GM23338 (cell line): ENCODE measurements around the gene PSMA7.

Source experiments
- CREB1 ChIP-seq: fragments of 250-450 bp; sonication (Bioruptor Pico); IDR thresholded peaks from 2 replicates; pipeline ENCODE4 v1.5.0; 2020; ENCODE audit warnings: low read depth, mild to moderate bottlenecking, moderate library complexity
- EZH2 ChIP-seq: fragments of 200-600 bp; sonication (generic); IDR thresholded peaks from one replicate; pipeline ENCODE4 v1.8.0; 2017; ENCODE audit warnings: antibody characterized with exemption, mild to moderate bottlenecking, low read depth; ENCODE audit not compliant: unreplicated experiment
- EZH2phosphoT487 ChIP-seq: fragments of 200-600 bp; sonication (generic); IDR thresholded peaks from one replicate; pipeline ENCODE4 v1.8.1; 2018; ENCODE audit warnings: antibody characterized with exemption; ENCODE audit not compliant: unreplicated experiment
- JUNB ChIP-seq: IDR thresholded peaks from one replicate; pipeline ENCODE4 v1.6.1; 2016; ENCODE audit warnings: antibody characterized with exemption; ENCODE audit not compliant: unreplicated experiment
- NANOG ChIP-seq: IDR thresholded peaks from 2 replicates; pipeline ENCODE4 v1.6.1; 2016; ENCODE audit warnings: antibody characterized with exemption, borderline replicate concordance
- POLR2AphosphoS5 ChIP-seq: IDR thresholded peaks from 2 replicates; pipeline ENCODE4 v1.6.1; 2016; ENCODE audit warnings: antibody characterized with exemption, low read depth
- ZNF114 ChIP-seq: fragments of 250-450 bp; sonication (Bioruptor Pico); IDR thresholded peaks from 2 replicates; pipeline ENCODE4 v1.5.0; 2020; ENCODE audit warnings: mild to moderate bottlenecking, moderate library complexity
- TF ChIP-seq, protein P1 (sequence below), 2 experiments: fragments of 200-600 bp in 1 of 2; sonication (generic) in 1 of 2; conservative IDR thresholded peaks; 2 replicates each; pipeline versions ENCODE4 v1.5.1 to v1.6.1; 2016 to 2017; ENCODE audit warnings: antibody characterized with exemption in 2 of 2, low read depth in 2 of 2, mild to moderate bottlenecking in 2 of 2, moderate library complexity in 1 of 2
- TF ChIP-seq, protein P2 (sequence below): IDR thresholded peaks from one replicate; pipeline ENCODE4 v1.6.1; 2018; ENCODE audit warnings: antibody characterized with exemption; ENCODE audit not compliant: unreplicated experiment
- TF ChIP-seq, protein P3 (sequence below): IDR thresholded peaks from 2 replicates; pipeline ENCODE4 v1.6.1; 2016; ENCODE audit warnings: antibody characterized with exemption
- TF ChIP-seq, protein P4 (sequence below): fragments of 250-450 bp; sonication (Bioruptor Pico); IDR thresholded peaks from 2 replicates; pipeline ENCODE4 v1.5.0; 2020; ENCODE audit warnings: mild to moderate bottlenecking, moderate library complexity

DNA sequence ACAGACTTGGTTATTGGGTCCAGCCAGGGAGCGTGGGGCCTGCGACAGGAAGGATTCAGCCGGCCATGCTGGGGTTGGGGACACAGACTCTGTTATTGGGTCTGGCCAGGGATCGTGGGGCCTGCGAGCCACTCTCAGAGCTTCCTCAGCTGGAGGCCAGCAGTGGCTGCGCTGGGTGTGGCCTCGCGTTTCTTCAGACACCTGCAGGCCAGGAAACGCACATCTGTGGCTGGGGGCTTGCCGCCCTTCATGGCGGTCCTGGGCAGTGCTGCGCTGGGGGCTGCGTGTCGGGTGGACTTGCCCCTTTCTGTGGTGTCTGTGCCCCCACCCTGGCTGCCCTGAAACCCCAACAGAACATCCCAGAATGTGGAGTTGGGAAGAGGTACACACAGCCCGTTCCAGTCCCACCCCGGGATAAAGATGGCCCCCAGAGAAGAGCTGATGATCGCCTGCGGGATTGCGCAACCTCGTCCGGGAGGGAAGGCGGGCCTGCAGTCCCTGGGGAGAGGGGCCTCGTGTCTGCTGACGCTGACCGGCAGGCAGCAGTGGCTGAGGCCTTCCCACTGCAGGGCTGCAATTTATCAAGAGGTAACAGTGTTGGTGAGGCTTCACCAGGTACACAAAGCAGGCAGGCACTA, 22.7 kb upstream of the PSMA7 start:
- TF ChIP-seq, protein P1, sequence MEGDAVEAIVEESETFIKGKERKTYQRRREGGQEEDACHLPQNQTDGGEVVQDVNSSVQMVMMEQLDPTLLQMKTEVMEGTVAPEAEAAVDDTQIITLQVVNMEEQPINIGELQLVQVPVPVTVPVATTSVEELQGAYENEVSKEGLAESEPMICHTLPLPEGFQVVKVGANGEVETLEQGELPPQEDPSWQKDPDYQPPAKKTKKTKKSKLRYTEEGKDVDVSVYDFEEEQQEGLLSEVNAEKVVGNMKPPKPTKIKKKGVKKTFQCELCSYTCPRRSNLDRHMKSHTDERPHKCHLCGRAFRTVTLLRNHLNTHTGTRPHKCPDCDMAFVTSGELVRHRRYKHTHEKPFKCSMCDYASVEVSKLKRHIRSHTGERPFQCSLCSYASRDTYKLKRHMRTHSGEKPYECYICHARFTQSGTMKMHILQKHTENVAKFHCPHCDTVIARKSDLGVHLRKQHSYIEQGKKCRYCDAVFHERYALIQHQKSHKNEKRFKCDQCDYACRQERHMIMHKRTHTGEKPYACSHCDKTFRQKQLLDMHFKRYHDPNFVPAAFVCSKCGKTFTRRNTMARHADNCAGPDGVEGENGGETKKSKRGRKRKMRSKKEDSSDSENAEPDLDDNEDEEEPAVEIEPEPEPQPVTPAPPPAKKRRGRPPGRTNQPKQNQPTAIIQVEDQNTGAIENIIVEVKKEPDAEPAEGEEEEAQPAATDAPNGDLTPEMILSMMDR (conservative IDR thresholded peaks at IDR 0.05; ENCODE audit: low read depth in 2 of 2), result no peak
- TF ChIP-seq, protein P2, sequence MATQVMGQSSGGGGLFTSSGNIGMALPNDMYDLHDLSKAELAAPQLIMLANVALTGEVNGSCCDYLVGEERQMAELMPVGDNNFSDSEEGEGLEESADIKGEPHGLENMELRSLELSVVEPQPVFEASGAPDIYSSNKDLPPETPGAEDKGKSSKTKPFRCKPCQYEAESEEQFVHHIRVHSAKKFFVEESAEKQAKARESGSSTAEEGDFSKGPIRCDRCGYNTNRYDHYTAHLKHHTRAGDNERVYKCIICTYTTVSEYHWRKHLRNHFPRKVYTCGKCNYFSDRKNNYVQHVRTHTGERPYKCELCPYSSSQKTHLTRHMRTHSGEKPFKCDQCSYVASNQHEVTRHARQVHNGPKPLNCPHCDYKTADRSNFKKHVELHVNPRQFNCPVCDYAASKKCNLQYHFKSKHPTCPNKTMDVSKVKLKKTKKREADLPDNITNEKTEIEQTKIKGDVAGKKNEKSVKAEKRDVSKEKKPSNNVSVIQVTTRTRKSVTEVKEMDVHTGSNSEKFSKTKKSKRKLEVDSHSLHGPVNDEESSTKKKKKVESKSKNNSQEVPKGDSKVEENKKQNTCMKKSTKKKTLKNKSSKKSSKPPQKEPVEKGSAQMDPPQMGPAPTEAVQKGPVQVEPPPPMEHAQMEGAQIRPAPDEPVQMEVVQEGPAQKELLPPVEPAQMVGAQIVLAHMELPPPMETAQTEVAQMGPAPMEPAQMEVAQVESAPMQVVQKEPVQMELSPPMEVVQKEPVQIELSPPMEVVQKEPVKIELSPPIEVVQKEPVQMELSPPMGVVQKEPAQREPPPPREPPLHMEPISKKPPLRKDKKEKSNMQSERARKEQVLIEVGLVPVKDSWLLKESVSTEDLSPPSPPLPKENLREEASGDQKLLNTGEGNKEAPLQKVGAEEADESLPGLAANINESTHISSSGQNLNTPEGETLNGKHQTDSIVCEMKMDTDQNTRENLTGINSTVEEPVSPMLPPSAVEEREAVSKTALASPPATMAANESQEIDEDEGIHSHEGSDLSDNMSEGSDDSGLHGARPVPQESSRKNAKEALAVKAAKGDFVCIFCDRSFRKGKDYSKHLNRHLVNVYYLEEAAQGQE, result no peak
- TF ChIP-seq ZNF114 (CRISPR knock-in tag), result no peak
- TF ChIP-seq EZH2phosphoT487, result no peak
- TF ChIP-seq POLR2AphosphoS5, result no peak
- TF ChIP-seq CREB1 (CRISPR knock-in tag), result no peak
- TF ChIP-seq EZH2, result no peak
- TF ChIP-seq, protein P3, sequence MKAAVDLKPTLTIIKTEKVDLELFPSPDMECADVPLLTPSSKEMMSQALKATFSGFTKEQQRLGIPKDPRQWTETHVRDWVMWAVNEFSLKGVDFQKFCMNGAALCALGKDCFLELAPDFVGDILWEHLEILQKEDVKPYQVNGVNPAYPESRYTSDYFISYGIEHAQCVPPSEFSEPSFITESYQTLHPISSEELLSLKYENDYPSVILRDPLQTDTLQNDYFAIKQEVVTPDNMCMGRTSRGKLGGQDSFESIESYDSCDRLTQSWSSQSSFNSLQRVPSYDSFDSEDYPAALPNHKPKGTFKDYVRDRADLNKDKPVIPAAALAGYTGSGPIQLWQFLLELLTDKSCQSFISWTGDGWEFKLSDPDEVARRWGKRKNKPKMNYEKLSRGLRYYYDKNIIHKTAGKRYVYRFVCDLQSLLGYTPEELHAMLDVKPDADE, result no peak
- no peak for TF ChIP-seq NANOG
- TF ChIP-seq, protein P4, sequence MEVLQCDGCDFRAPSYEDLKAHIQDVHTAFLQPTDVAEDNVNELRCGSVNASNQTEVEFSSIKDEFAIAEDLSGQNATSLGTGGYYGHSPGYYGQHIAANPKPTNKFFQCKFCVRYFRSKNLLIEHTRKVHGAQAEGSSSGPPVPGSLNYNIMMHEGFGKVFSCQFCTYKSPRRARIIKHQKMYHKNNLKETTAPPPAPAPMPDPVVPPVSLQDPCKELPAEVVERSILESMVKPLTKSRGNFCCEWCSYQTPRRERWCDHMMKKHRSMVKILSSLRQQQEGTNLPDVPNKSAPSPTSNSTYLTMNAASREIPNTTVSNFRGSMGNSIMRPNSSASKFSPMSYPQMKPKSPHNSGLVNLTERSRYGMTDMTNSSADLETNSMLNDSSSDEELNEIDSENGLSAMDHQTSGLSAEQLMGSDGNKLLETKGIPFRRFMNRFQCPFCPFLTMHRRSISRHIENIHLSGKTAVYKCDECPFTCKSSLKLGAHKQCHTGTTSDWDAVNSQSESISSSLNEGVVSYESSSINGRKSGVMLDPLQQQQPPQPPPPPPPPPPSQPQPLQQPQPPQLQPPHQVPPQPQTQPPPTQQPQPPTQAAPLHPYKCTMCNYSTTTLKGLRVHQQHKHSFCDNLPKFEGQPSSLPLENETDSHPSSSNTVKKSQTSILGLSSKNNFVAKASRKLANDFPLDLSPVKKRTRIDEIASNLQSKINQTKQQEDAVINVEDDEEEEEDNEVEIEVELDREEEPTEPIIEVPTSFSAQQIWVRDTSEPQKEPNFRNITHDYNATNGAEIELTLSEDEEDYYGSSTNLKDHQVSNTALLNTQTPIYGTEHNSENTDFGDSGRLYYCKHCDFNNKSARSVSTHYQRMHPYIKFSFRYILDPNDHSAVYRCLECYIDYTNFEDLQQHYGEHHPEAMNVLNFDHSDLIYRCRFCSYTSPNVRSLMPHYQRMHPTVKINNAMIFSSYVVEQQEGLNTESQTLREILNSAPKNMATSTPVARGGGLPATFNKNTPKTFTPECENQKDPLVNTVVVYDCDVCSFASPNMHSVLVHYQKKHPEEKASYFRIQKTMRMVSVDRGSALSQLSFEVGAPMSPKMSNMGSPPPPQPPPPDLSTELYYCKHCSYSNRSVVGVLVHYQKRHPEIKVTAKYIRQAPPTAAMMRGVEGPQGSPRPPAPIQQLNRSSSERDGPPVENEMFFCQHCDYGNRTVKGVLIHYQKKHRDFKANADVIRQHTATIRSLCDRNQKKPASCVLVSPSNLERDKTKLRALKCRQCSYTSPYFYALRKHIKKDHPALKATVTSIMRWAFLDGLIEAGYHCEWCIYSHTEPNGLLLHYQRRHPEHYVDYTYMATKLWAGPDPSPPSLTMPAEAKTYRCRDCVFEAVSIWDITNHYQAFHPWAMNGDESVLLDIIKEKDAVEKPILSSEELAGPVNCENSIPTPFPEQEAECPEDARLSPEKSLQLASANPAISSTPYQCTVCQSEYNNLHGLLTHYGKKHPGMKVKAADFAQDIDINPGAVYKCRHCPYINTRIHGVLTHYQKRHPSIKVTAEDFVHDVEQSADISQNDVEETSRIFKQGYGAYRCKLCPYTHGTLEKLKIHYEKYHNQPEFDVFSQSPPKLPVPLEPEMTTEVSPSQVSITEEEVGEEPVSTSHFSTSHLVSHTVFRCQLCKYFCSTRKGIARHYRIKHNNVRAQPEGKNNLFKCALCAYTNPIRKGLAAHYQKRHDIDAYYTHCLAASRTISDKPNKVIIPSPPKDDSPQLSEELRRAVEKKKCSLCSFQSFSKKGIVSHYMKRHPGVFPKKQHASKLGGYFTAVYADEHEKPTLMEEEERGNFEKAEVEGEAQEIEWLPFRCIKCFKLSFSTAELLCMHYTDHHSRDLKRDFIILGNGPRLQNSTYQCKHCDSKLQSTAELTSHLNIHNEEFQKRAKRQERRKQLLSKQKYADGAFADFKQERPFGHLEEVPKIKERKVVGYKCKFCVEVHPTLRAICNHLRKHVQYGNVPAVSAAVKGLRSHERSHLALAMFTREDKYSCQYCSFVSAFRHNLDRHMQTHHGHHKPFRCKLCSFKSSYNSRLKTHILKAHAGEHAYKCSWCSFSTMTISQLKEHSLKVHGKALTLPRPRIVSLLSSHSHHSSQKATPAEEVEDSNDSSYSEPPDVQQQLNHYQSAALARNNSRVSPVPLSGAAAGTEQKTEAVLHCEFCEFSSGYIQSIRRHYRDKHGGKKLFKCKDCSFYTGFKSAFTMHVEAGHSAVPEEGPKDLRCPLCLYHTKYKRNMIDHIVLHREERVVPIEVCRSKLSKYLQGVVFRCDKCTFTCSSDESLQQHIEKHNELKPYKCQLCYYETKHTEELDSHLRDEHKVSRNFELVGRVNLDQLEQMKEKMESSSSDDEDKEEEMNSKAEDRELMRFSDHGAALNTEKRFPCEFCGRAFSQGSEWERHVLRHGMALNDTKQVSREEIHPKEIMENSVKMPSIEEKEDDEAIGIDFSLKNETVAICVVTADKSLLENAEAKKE, result no peak
- TF ChIP-seq JUNB, result no peak
